VCaP (cell line): ENCODE measurements around the gene PPP6R3.
"Not testable (repeated sequence)": the region's sequence is repeated elsewhere in the genome, so short reads cannot be mapped to it uniquely, and the experiment has no call there.

ENCODE experiments used
- H3K27ac ChIP-seq: fragments of 450-650 bp; 2 replicates; pipeline ENCODE4 v1.5.1; 2017
- CTCF ChIP-seq: fragments of 450-650 bp; conservative IDR thresholded peaks from 2 replicates; pipeline ENCODE4 v1.5.1; 2017; ENCODE audit warnings: mild to moderate bottlenecking, moderate library complexity

PPP6R3 gene

GRCh38 chr11:68533945-68534344, 73.4 kb downstream of the PPP6R3 start:
- peak overlapping the region; percentile 58; the same call in 1 of the 2 replicates for H3K27ac ChIP-seq
- TF ChIP-seq CTCF, result no peak

GRCh38 chr11:68535098-68535497, 74.5 kb downstream of the PPP6R3 start:
- H3K27ac ChIP-seq, result peak overlapping the region; percentile 58
- no peak for TF ChIP-seq CTCF

- peak overlapping the region; percentile 58 for H3K27ac ChIP-seq
- TF ChIP-seq CTCF, result no peak
These were observed 76.2 kb downstream of the PPP6R3 start for GRCh38 chr11:68536706-68537105.

GRCh38 chr11:68538025-68538424, 77.5 kb downstream of the PPP6R3 start:
- peak overlapping the region; percentile 58 for H3K27ac ChIP-seq
- TF ChIP-seq CTCF, result no peak

- peak overlapping the region; percentile 58 for H3K27ac ChIP-seq
- no peak for TF ChIP-seq CTCF
These were observed 78.8 kb downstream of the PPP6R3 start for GRCh38 chr11:68539395-68539794.

GRCh38 chr11:68540504-68540903, 80.0 kb downstream of the PPP6R3 start:
- H3K27ac ChIP-seq, result not testable (repeated sequence)

GRCh38 chr11:68541116-68541515, 80.6 kb downstream of the PPP6R3 start:
- TF ChIP-seq CTCF, result no peak

GRCh38 chr11:68541991-68542390, 81.4 kb downstream of the PPP6R3 start:
- no peak for TF ChIP-seq CTCF
- no peak overlapping the region for H3K27ac ChIP-seq

More at GRCh38 chr11:68541116-68541515, 80.6 kb downstream of the PPP6R3 start:
- H3K27ac ChIP-seq, result no peak overlapping the region
